Astrocyte (in vitro differentiated cells and primary cell): Measurements from ENCODE around the gene ASAP2.

Source experiments
- CTCF ChIP-seq: IDR thresholded peaks from 2 replicates; pipeline ENCODE4 v1.5.1; 2011; ENCODE audit warnings: low read depth, mild to moderate bottlenecking, inconsistent platforms, low read length, moderate library complexity; ENCODE audit not compliant: insufficient read depth
- EZH2 ChIP-seq: IDR thresholded peaks from 2 replicates; pipeline ENCODE4 v1.6.1; 2012; ENCODE audit warnings: mild to moderate bottlenecking, low read length, inconsistent platforms; ENCODE audit not compliant: insufficient read depth

GRCh38 chr2:9284521-9285297, 78.1 kb downstream of the ASAP2 start:
- no peak for TF ChIP-seq EZH2
- TF ChIP-seq CTCF = no peak
